ENCODE measurements around the gene ADPRH.
A peak's percentile ranks its signal among the peaks of the same experiment; 100 is the strongest.

The ADPRH gene

GRCh38 chr3:119579366-119580066, at the start of gene ADPRH:
Gene ADPRH, plus strand, starts transcription at chr3:119579492. Its CDS starts 2,678 bp downstream, at chr3:119582170.
- peak; percentile 86 to 89 for ATAC-seq (replicated peaks)
- peaks cover 22 to 46% of the 10 kb centered on the region in 2 donors for H3K4me1 Mint-ChIP-seq
- H3K27me3 Mint-ChIP-seq = no peaks in the 10 kb centered on the region
- peak within 1 kb of the TSS; percentile 93 to 96 for H3K4me3 Mint-ChIP-seq
- DNase-seq = peak; percentile 79
- peaks cover 9% of the 10 kb centered on the region in 2 donors for H3K36me3 Mint-ChIP-seq
- peak within 1 kb of the TSS; percentile 100 for H3K27ac Mint-ChIP-seq
- H3K9me3 Mint-ChIP-seq = peaks cover 0 to 1% of the 10 kb centered on the region in 2 donors

- no peak overlapping the region for H3K27ac Mint-ChIP-seq
- H3K27me3 Mint-ChIP-seq = no peaks in the 10 kb centered on the region
- peaks cover 59 to 75% of the 10 kb centered on the region in 2 donors for H3K36me3 Mint-ChIP-seq
- DNase-seq (no peak), ATAC-seq (replicated peaks) (no peak)
- H3K4me1 Mint-ChIP-seq = peaks cover 9 to 11% of the 10 kb centered on the region in 2 donors
- no peak overlapping the region for H3K4me3 Mint-ChIP-seq
- no peaks in the 10 kb centered on the region for H3K9me3 Mint-ChIP-seq
Observed at GRCh38 chr3:119529883-119530282, 49.4 kb upstream of the ADPRH start.

- Mint-ChIP-seq H3K36me3 (peaks cover 62 to 76% of the 10 kb centered on the region in 2 donors), H3K4me3 (no peak overlapping the region), H3K4me1 (peaks cover 9 to 11% of the 10 kb centered on the region in 2 donors), H3K27ac (peak overlapping the region; percentile 25), H3K27me3 (no peaks in the 10 kb centered on the region), H3K9me3 (no peaks in the 10 kb centered on the region)
- ATAC-seq (replicated peaks) (no peak), DNase-seq (no peak)
Observed at GRCh38 chr3:119530456-119530855, 48.8 kb upstream of the ADPRH start.

GRCh38 chr3:119531151-119531550, 48.1 kb upstream of the ADPRH start:
- no peak for ATAC-seq (replicated peaks)
- H3K27ac Mint-ChIP-seq = no peak overlapping the region
- DNase-seq = no peak
- H3K27me3 Mint-ChIP-seq = no peaks in the 10 kb centered on the region
- H3K4me3 Mint-ChIP-seq = no peak overlapping the region
- H3K4me1 Mint-ChIP-seq = peaks cover 6 to 7% of the 10 kb centered on the region in 2 donors
- H3K9me3 Mint-ChIP-seq = no peaks in the 10 kb centered on the region
- peaks cover 58 to 71% of the 10 kb centered on the region in 2 donors for H3K36me3 Mint-ChIP-seq

GRCh38 chr3:119534296-119534695, 45.0 kb upstream of the ADPRH start:
- H3K27ac Mint-ChIP-seq = no peak overlapping the region
- peaks cover 0 to 1% of the 10 kb centered on the region in 2 donors for H3K9me3 Mint-ChIP-seq
- H3K4me3 Mint-ChIP-seq = no peak overlapping the region
- DNase-seq (no peak), ATAC-seq (replicated peaks) (no peak)
- no peaks in the 10 kb centered on the region for H3K27me3 Mint-ChIP-seq
- H3K36me3 Mint-ChIP-seq = peaks cover 50 to 67% of the 10 kb centered on the region in 2 donors
- H3K4me1 Mint-ChIP-seq = peaks cover 15 to 28% of the 10 kb centered on the region in 2 donors

GRCh38 chr3:119536757-119537156, 42.5 kb upstream of the ADPRH start:
- no peaks in the 10 kb centered on the region for H3K27me3 Mint-ChIP-seq
- DNase-seq (no peak), ATAC-seq (replicated peaks) (no peak)
- no peak overlapping the region for H3K27ac Mint-ChIP-seq
- peaks cover 24 to 49% of the 10 kb centered on the region in 2 donors for H3K4me1 Mint-ChIP-seq
- H3K9me3 Mint-ChIP-seq = peaks cover 0 to 1% of the 10 kb centered on the region in 2 donors
- H3K36me3 Mint-ChIP-seq = peaks cover 46 to 70% of the 10 kb centered on the region in 2 donors
- no peak overlapping the region for H3K4me3 Mint-ChIP-seq

GRCh38 chr3:119538772-119539171, 40.5 kb upstream of the ADPRH start:
- peak; percentile 55 to 61 for ATAC-seq (replicated peaks)
- Mint-ChIP-seq H3K27me3 (no peaks in the 10 kb centered on the region), H3K9me3 (peaks cover 0 to 1% of the 10 kb centered on the region in 2 donors), H3K4me3 (peak overlapping the region; percentile 40 to 53), H3K4me1 (peaks cover 28 to 60% of the 10 kb centered on the region in 2 donors), H3K27ac (peak overlapping the region; percentile 48), H3K36me3 (peaks cover 40 to 68% of the 10 kb centered on the region in 2 donors)
- no peak for DNase-seq

GRCh38 chr3:119541547-119541946, 37.7 kb upstream of the ADPRH start:
- ATAC-seq (replicated peaks) (peak; percentile 75 to 78), DNase-seq (peak; percentile 38)
- H3K27me3 Mint-ChIP-seq = no peaks in the 10 kb centered on the region
- peaks cover 48 to 83% of the 10 kb centered on the region in 2 donors for H3K36me3 Mint-ChIP-seq
- H3K9me3 Mint-ChIP-seq = peaks cover 0 to 1% of the 10 kb centered on the region in 2 donors
- H3K4me1 Mint-ChIP-seq = peaks cover 40 to 71% of the 10 kb centered on the region in 2 donors
- peak overlapping the region; percentile 19 to 71 for H3K4me3 Mint-ChIP-seq
- peak overlapping the region; percentile 14 for H3K27ac Mint-ChIP-seq

GRCh38 chr3:119542168-119542767, 37.0 kb upstream of the ADPRH start:
- peaks cover 0 to 1% of the 10 kb centered on the region in 2 donors for H3K9me3 Mint-ChIP-seq
- peak overlapping the region; percentile 14 for H3K27ac Mint-ChIP-seq
- DNase-seq (no peak), ATAC-seq (replicated peaks) (no peak)
- H3K36me3 Mint-ChIP-seq = peaks cover 49 to 83% of the 10 kb centered on the region in 2 donors
- no peaks in the 10 kb centered on the region for H3K27me3 Mint-ChIP-seq
- H3K4me3 Mint-ChIP-seq = peak overlapping the region; percentile 19 to 71
- peaks cover 42 to 74% of the 10 kb centered on the region in 2 donors for H3K4me1 Mint-ChIP-seq

GRCh38 chr3:119543147-119543546, 36.1 kb upstream of the ADPRH start:
- H3K27me3 Mint-ChIP-seq = no peaks in the 10 kb centered on the region
- no peak for ATAC-seq (replicated peaks)
- H3K4me1 Mint-ChIP-seq = peaks cover 44 to 70% of the 10 kb centered on the region in 2 donors
- DNase-seq = no peak
- peaks cover 0 to 1% of the 10 kb centered on the region in 2 donors for H3K9me3 Mint-ChIP-seq
- H3K36me3 Mint-ChIP-seq = peaks cover 52 to 85% of the 10 kb centered on the region in 2 donors
- peak overlapping the region; percentile 79 for H3K27ac Mint-ChIP-seq
- peak overlapping the region; percentile 27 to 50 for H3K4me3 Mint-ChIP-seq

GRCh38 chr3:119547227-119547626, 32.1 kb upstream of the ADPRH start:
- H3K27ac Mint-ChIP-seq = no peak overlapping the region

GRCh38 chr3:119548341-119548740, 31.0 kb upstream of the ADPRH start:
- Mint-ChIP-seq H3K27ac (no peak overlapping the region), H3K4me3 (no peak overlapping the region), H3K9me3 (no peaks in the 10 kb centered on the region), H3K27me3 (no peaks in the 10 kb centered on the region), H3K36me3 (peaks cover 59 to 80% of the 10 kb centered on the region in 2 donors), H3K4me1 (peaks cover 42 to 54% of the 10 kb centered on the region in 2 donors)
- DNase-seq (no peak), ATAC-seq (replicated peaks) (no peak)

More at GRCh38 chr3:119547227-119547626, 32.1 kb upstream of the ADPRH start:
- DNase-seq (no peak), ATAC-seq (replicated peaks) (no peak)
- no peaks in the 10 kb centered on the region for H3K27me3 Mint-ChIP-seq
- H3K9me3 Mint-ChIP-seq = no peaks in the 10 kb centered on the region
- peaks cover 59 to 85% of the 10 kb centered on the region in 2 donors for H3K36me3 Mint-ChIP-seq
- peaks cover 45 to 57% of the 10 kb centered on the region in 2 donors for H3K4me1 Mint-ChIP-seq
- H3K4me3 Mint-ChIP-seq = no peak overlapping the region

GRCh38 chr3:119550192-119550910, 28.9 kb upstream of the ADPRH start:
- H3K27ac Mint-ChIP-seq = peak overlapping the region; percentile 87
- H3K9me3 Mint-ChIP-seq = no peaks in the 10 kb centered on the region
- H3K36me3 Mint-ChIP-seq = peaks cover 70 to 82% of the 10 kb centered on the region in 2 donors
- ATAC-seq (replicated peaks) (peak in 1 of 2 donors; percentile 10), DNase-seq (no peak)
- peaks cover 55 to 72% of the 10 kb centered on the region in 2 donors for H3K4me1 Mint-ChIP-seq
- no peaks in the 10 kb centered on the region for H3K27me3 Mint-ChIP-seq
- H3K4me3 Mint-ChIP-seq = peak overlapping the region; percentile 48 to 53

- no peaks in the 10 kb centered on the region for H3K9me3 Mint-ChIP-seq
- H3K4me1 Mint-ChIP-seq = peaks cover 54 to 73% of the 10 kb centered on the region in 2 donors
- H3K27me3 Mint-ChIP-seq = no peaks in the 10 kb centered on the region
- H3K36me3 Mint-ChIP-seq = peaks cover 72 to 82% of the 10 kb centered on the region in 2 donors
- H3K4me3 Mint-ChIP-seq = peak overlapping the region; percentile 22 to 23
- DNase-seq = no peak
- no peak overlapping the region for H3K27ac Mint-ChIP-seq
- no peak for ATAC-seq (replicated peaks)
Observed at GRCh38 chr3:119551598-119551997, 27.7 kb upstream of the ADPRH start.

Measured in stimulated activated naive B cell treated with anti-CD40 and anti-IgM and Interleukin-4, amounts not matched to agents 10 μg/mL and 1 μg/mL and 100 μg/mL, for 72 hours (primary cell).